ENCODE measurements around the gene VMAC. TPM values are rescaled to one million over a fixed set of nuclear protein-coding genes. Genes with fewer than 3 reads are reported as not detected.
"Not testable (repeated sequence)": the region's sequence is repeated elsewhere in the genome, so short reads cannot be mapped to it uniquely, and the experiment has no call there.

The VMAC gene
- total RNA-seq, 1 experiment from 2014 or later: 7.1 TPM

DNA sequence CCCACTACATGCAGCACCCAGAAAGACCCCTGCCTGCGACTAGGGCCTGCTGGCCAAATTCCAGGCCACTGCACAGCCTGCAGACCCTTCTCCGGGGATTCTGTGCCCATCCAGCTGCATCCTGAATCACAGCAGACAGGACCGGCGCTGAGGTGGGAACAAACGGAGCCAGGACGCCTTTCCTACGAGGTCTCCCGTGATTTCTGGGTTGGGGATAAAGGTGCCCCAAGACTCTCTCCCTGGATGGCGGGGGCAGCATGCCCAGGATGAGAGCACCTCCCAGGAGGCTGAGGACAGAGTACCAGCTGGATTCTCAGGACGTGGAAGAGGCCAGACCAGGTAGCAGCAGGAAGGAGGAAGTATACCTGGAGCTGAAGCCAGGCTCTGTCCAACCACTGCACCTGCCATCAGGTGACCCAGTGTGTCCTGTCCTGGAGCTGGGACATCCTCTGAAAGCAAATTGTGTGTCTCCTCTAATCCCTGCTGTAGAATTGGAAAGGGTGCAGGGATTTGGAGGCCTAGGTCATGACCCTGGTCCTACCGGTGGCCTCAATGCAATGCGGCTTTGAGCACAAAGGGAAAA lies 31.0 kb upstream of the VMAC start:
- intact Hi-C loops (cut with micrococcal nuclease; ENCODE audit: unreplicated experiment): no loop called here
- H3K27ac ChIP-seq: no peak overlapping the region
- CTCF ChIA-PET: no interaction called here
- no peak for TF ChIP-seq EZH2 (IDR thresholded peaks at IDR 0.05; ENCODE audit: low read depth)
- TF ChIP-seq, protein P1, sequence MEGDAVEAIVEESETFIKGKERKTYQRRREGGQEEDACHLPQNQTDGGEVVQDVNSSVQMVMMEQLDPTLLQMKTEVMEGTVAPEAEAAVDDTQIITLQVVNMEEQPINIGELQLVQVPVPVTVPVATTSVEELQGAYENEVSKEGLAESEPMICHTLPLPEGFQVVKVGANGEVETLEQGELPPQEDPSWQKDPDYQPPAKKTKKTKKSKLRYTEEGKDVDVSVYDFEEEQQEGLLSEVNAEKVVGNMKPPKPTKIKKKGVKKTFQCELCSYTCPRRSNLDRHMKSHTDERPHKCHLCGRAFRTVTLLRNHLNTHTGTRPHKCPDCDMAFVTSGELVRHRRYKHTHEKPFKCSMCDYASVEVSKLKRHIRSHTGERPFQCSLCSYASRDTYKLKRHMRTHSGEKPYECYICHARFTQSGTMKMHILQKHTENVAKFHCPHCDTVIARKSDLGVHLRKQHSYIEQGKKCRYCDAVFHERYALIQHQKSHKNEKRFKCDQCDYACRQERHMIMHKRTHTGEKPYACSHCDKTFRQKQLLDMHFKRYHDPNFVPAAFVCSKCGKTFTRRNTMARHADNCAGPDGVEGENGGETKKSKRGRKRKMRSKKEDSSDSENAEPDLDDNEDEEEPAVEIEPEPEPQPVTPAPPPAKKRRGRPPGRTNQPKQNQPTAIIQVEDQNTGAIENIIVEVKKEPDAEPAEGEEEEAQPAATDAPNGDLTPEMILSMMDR (conservative IDR thresholded peaks at IDR 0.05): no peak
- POLR2A ChIA-PET (ENCODE audit: unreplicated experiment): interaction anchor here (0.5 kb wide), 1 partner anchor 153 kb away, joined by 19 read pairs; no protein-coding TSS in a partner anchor
- H3K4me3 ChIP-seq: no peak overlapping the region
- no peak overlapping the region for H3K4me2 ChIP-seq
- H4K20me1 ChIP-seq (ENCODE audit: insufficient read depth): no peaks in the 10 kb centered on the region
- no peaks in the 10 kb centered on the region for H3K9me2 ChIP-seq (ENCODE audit: insufficient read depth)
- no TSS peak for BruUV-seq (replicated peaks)
- H3F3A ChIP-seq (ENCODE audit: insufficient read depth, low read depth): no peaks in the 10 kb centered on the region; the same call in 1 of the 2 replicates
- no peaks in the 10 kb centered on the region for H3K36me3 ChIP-seq (ENCODE audit: low read depth)
- H3K27me3 ChIP-seq (ENCODE audit: insufficient read depth, low read depth): no peaks in the 10 kb centered on the region
- no peaks in the 10 kb centered on the region for H3K9me3 ChIP-seq (ENCODE audit: insufficient read depth, low read depth)
- no peak overlapping the region for H2AFZ ChIP-seq
- H3K4me1 ChIP-seq (replicated peaks; ENCODE audit: insufficient read depth): no peaks in the 10 kb centered on the region
- no peak for DNase-seq
- H3K79me2 ChIP-seq (ENCODE audit: low read depth): no peaks in the 10 kb centered on the region

GRCh38 chr19:5874496-5874895 lies 30.2 kb upstream of the VMAC start:
- POLR2A ChIA-PET (ENCODE audit: unreplicated experiment): interaction anchor here (0.5 to 0.7 kb wide), 2 partner anchors 75 to 153 kb away, joined by 4 to 19 read pairs; no protein-coding TSS in a partner anchor
- H3K4me1 ChIP-seq (replicated peaks; ENCODE audit: insufficient read depth); intact Hi-C loops (cut with micrococcal nuclease; ENCODE audit: unreplicated experiment); H3K9me3 ChIP-seq (ENCODE audit: insufficient read depth, low read depth); H3K4me3 ChIP-seq; DNase-seq; H3F3A ChIP-seq (ENCODE audit: insufficient read depth, low read depth); H2AFZ ChIP-seq; H3K27ac ChIP-seq; H3K79me2 ChIP-seq (ENCODE audit: low read depth); CTCF ChIA-PET; H3K4me2 ChIP-seq; H3K9me2 ChIP-seq (ENCODE audit: insufficient read depth); BruUV-seq (replicated peaks); H4K20me1 ChIP-seq (ENCODE audit: insufficient read depth); H3K36me3 ChIP-seq (ENCODE audit: low read depth); H3K27me3 ChIP-seq (ENCODE audit: insufficient read depth, low read depth): not testable (repeated sequence)

DNA sequence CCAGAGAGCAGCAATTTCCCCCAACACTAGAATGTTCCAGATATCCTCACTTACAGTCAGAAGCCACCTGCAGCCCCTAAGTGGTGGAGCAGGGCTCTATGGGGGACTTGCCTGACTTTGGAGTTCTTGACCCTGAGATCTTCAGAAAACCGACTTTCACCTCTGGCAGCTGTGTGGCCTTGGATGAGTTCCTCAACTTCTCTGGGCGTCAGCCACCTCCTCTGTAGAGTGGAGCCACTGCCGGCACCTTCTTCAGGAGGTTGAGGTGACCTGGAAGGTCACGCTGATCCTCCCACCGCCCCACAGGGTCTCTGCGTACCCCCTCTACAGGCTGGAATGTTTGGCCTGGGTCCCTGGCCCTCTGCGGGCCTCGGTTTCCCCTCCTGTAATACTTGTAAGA lies 27.2 kb upstream of the VMAC start:
- Histone ChIP-seq H3F3A (ENCODE audit: insufficient read depth, low read depth) (no peaks in the 10 kb centered on the region; the same call in 1 of the 2 replicates), H3K27me3 (ENCODE audit: insufficient read depth, low read depth) (no peaks in the 10 kb centered on the region), H3K4me3 (no peak overlapping the region), H2AFZ (no peak overlapping the region), H3K36me3 (ENCODE audit: low read depth) (no peaks in the 10 kb centered on the region), H3K4me1 (replicated peaks; ENCODE audit: insufficient read depth) (no peaks in the 10 kb centered on the region), H3K4me2 (no peak overlapping the region), H3K79me2 (ENCODE audit: low read depth) (no peaks in the 10 kb centered on the region), H3K9me2 (ENCODE audit: insufficient read depth) (no peaks in the 10 kb centered on the region), H3K27ac (no peak overlapping the region), H4K20me1 (ENCODE audit: insufficient read depth) (no peaks in the 10 kb centered on the region), H3K9me3 (ENCODE audit: insufficient read depth, low read depth) (no peaks in the 10 kb centered on the region)
- ChIA-PET CTCF (no interaction called here), POLR2A (ENCODE audit: unreplicated experiment) (no interaction called here)
- intact Hi-C loops (cut with micrococcal nuclease; ENCODE audit: unreplicated experiment): no loop called here
- BruUV-seq (replicated peaks): no TSS peak
- no peak for TF ChIP-seq EZH2 (IDR thresholded peaks at IDR 0.05; ENCODE audit: low read depth)
- TF ChIP-seq, protein P1 (conservative IDR thresholded peaks at IDR 0.05): no peak
- DNase-seq: no peak

- Histone ChIP-seq H4K20me1 (ENCODE audit: insufficient read depth) (no peaks in the 10 kb centered on the region), H3K9me3 (ENCODE audit: insufficient read depth, low read depth) (no peaks in the 10 kb centered on the region), H3K9me2 (ENCODE audit: insufficient read depth) (no peaks in the 10 kb centered on the region), H3K4me2 (no peak overlapping the region), H3K4me3 (no peak overlapping the region), H3K79me2 (ENCODE audit: low read depth) (no peaks in the 10 kb centered on the region), H3K36me3 (ENCODE audit: low read depth) (no peaks in the 10 kb centered on the region), H3K27ac (no peak overlapping the region), H2AFZ (no peak overlapping the region), H3K27me3 (ENCODE audit: insufficient read depth, low read depth) (no peaks in the 10 kb centered on the region), H3F3A (ENCODE audit: insufficient read depth, low read depth) (no peaks in the 10 kb centered on the region; the same call in 1 of the 2 replicates), H3K4me1 (replicated peaks; ENCODE audit: insufficient read depth) (no peaks in the 10 kb centered on the region)
- no peak for TF ChIP-seq EZH2 (IDR thresholded peaks at IDR 0.05; ENCODE audit: low read depth)
- TF ChIP-seq, protein P1 (conservative IDR thresholded peaks at IDR 0.05): no peak
- CTCF ChIA-PET: no interaction called here
- no peak for DNase-seq
- POLR2A ChIA-PET (ENCODE audit: unreplicated experiment): no interaction called here
- intact Hi-C loops (cut with micrococcal nuclease; ENCODE audit: unreplicated experiment): no loop called here
- no TSS peak for BruUV-seq (replicated peaks)
Observed at GRCh38 chr19:5877882-5878281, 26.8 kb upstream of the VMAC start.
